K562 (cell line): ENCODE data around the gene ZNF607. TPM values are rescaled to one million over a fixed set of nuclear protein-coding genes. Genes with fewer than 3 reads are reported as not detected.

Experiments
- BRD4 ChIP-seq: fragments of 200-600 bp; sonication (generic); IDR thresholded peaks from 2 replicates; pipeline ENCODE4 v1.6.1; 2017; ENCODE audit warnings: inconsistent platforms
- BRD9 ChIP-seq: fragments of 450-650 bp; IDR thresholded peaks from 2 replicates; pipeline ENCODE4 v1.6.1; 2018; ENCODE audit warnings: low read depth; ENCODE audit not compliant: partially characterized antibody
- CBX3 ChIP-seq, 2 experiments: IDR thresholded peaks; 1 replicate in 1 of 2; 2 replicates in 1 of 2; pipeline ENCODE4 v1.6.1; 2012; ENCODE audit warnings: inconsistent platforms in 2 of 2, low read length in 2 of 2, borderline replicate concordance in 1 of 2, control low read depth in 1 of 2
- GABPB2 ChIP-seq: fragments of 250-450 bp; sonication (Bioruptor Pico); conservative IDR thresholded peaks from 2 replicates; pipeline ENCODE4 v1.5.1; 2021; ENCODE audit warnings: mild to moderate bottlenecking
- HMG20A ChIP-seq: fragments of 450-650 bp; formaldehyde crosslinking; conservative IDR thresholded peaks from 2 replicates; pipeline ENCODE4 v1.4.0; 2020; ENCODE audit warnings: mild to moderate bottlenecking, mixed read lengths
- HNRNPH1 ChIP-seq: fragments of 200-400 bp; formaldehyde crosslinking; optimal IDR thresholded peaks from 2 replicates; pipeline ENCODE3; 2017; ENCODE audit warnings: low read depth, mild to moderate bottlenecking, low read length, moderate library complexity
- IFI16 ChIP-seq: fragments of 250-450 bp; sonication (Bioruptor Pico); IDR thresholded peaks from 2 replicates; pipeline ENCODE4 v2.1.2; 2022; ENCODE audit warnings: mild to moderate bottlenecking, inconsistent platforms
- KDM2B ChIP-seq: fragments of 250-450 bp; sonication (Bioruptor Pico); IDR thresholded peaks from 2 replicates; pipeline ENCODE4 v1.8.0; 2021; ENCODE audit warnings: mild to moderate bottlenecking, moderate library complexity
- LARP7 ChIP-seq: fragments of 450-650 bp; IDR thresholded peaks from 2 replicates; pipeline ENCODE4 v1.6.1; 2016
- MBD2 ChIP-seq: sonication (generic); IDR thresholded peaks from 2 replicates; pipeline ENCODE4 v1.6.1; 2016; ENCODE audit warnings: low read depth, borderline replicate concordance
- MTA3 ChIP-seq: fragments of 450-650 bp; formaldehyde crosslinking; IDR thresholded peaks from 2 replicates; pipeline ENCODE4 v1.6.1; 2017; ENCODE audit warnings: mild to moderate bottlenecking, borderline replicate concordance
- NCOR1 ChIP-seq: fragments of 450-650 bp; IDR thresholded peaks from 2 replicates; pipeline ENCODE4 v1.6.1; 2016; ENCODE audit warnings: mild to moderate bottlenecking, moderate library complexity
- NFYB ChIP-seq: IDR thresholded peaks from 2 replicates; pipeline ENCODE4 v1.6.1; 2011; ENCODE audit warnings: mild to moderate bottlenecking, moderate library complexity; ENCODE audit not compliant: insufficient read length; ENCODE audit errors: extremely low read depth
- NR3C1 ChIP-seq: sonication (generic); formaldehyde crosslinking; IDR thresholded peaks from 2 replicates; pipeline ENCODE4 v1.8.1; 2022; ENCODE audit warnings: missing genetic modification reagents
- PCBP1 ChIP-seq: fragments of 200-400 bp; formaldehyde crosslinking; IDR thresholded peaks from 2 replicates; pipeline ENCODE4 v1.6.1; 2018; ENCODE audit warnings: mild to moderate bottlenecking, low read depth, low read length; ENCODE audit not compliant: poor library complexity, severe bottlenecking
- PCBP2 ChIP-seq: fragments of 200-400 bp; formaldehyde crosslinking; IDR thresholded peaks from 2 replicates; pipeline ENCODE4 v1.6.1; 2018; ENCODE audit warnings: low read length, low read depth, mild to moderate bottlenecking, moderate library complexity; ENCODE audit not compliant: poor library complexity, severe bottlenecking
- POU5F1 ChIP-seq: fragments of 150-350 bp; IDR thresholded peaks from 2 replicates; pipeline ENCODE4 v1.6.1; 2014; ENCODE audit warnings: borderline replicate concordance, low read length, low read depth, mild to moderate bottlenecking; ENCODE audit not compliant: partially characterized antibody
- RAD51 ChIP-seq: fragments of 450-650 bp; IDR thresholded peaks from 2 replicates; pipeline ENCODE4 v1.7.1; 2016; ENCODE audit warnings: low read depth, mild to moderate bottlenecking, borderline replicate concordance
- SAFB2 ChIP-seq: fragments of 200-400 bp; formaldehyde crosslinking; IDR thresholded peaks from 2 replicates; pipeline ENCODE4 v1.6.1; 2018; ENCODE audit warnings: borderline replicate concordance, low read length, low read depth, moderate library complexity; ENCODE audit not compliant: severe bottlenecking
- SAP30 ChIP-seq: fragments of 200-600 bp; sonication (generic); IDR thresholded peaks from 2 replicates; pipeline ENCODE4 v1.6.1; 2012; ENCODE audit warnings: borderline replicate concordance, low read depth, mild to moderate bottlenecking, moderate library complexity, low read length, control low read depth, inconsistent platforms; ENCODE audit not compliant: insufficient read depth, poor library complexity, severe bottlenecking
- SIRT6 ChIP-seq: IDR thresholded peaks from one replicate; pipeline ENCODE4 v1.6.1; 2012; ENCODE audit warnings: low read depth, mild to moderate bottlenecking, control low read depth, inconsistent platforms, low read length, moderate library complexity
- TARDBP ChIP-seq: fragments of 450-650 bp; IDR thresholded peaks from 2 replicates; pipeline ENCODE4 v1.6.1; 2016
- TRIM28 ChIP-seq: fragments of 450-650 bp; IDR thresholded peaks from 2 replicates; pipeline ENCODE4 v1.6.1; 2017
- ZNF184 ChIP-seq: sonication (generic); formaldehyde crosslinking; IDR thresholded peaks from 2 replicates; pipeline ENCODE4 v1.5.0; 2020; ENCODE audit warnings: missing genetic modification reagents
- ZSCAN29 ChIP-seq: fragments of 450-650 bp; IDR thresholded peaks from 2 replicates; pipeline ENCODE4 v1.6.1; 2017
- polyA plus RNA-seq, 8 experiments: library from polyadenylated mRNA; depleted of rRNA in 4 of 8; stranded (reverse) in 5 of 8; unstranded in 3 of 8; fragments of >200 nt; fragmentation: Nextera tagmentation in 2 of 8; fragmentation: Illumina TruSeq in 1 of 8; extraction: Ambion mirVana in 2 of 8; extraction: Trizol in 1 of 8; gene quantifications; 2 replicates each; pipeline versions ENCODE4 v1.2.1 to v1.2.3, GENCODE V29; 2011 to 2014; ENCODE audit warnings: inconsistent platforms in 1 of 8, missing spikeins in 1 of 8
- total RNA-seq, 7 experiments: library from RNA; depleted of rRNA in 6 of 7; stranded (reverse); fragments of >200 nt in 6 of 7; fragmentation: Illumina TruSeq in 2 of 7; extraction: Trizol in 2 of 7; gene quantifications; 2 replicates each; pipeline versions ENCODE4 v1.2.1 to v1.2.3, GENCODE V29; 2011 to 2021; ENCODE audit warnings: low replicate concordance in 1 of 7
- TF ChIP-seq, protein P1 (sequence below): fragments of 250-450 bp; sonication (Bioruptor Pico); IDR thresholded peaks from 2 replicates; pipeline ENCODE4 v1.5.1; 2021; ENCODE audit warnings: mild to moderate bottlenecking
- TF ChIP-seq, protein P2 (sequence below): sonication (generic); formaldehyde crosslinking; IDR thresholded peaks from 2 replicates; pipeline ENCODE4 v1.8.1; 2022; ENCODE audit warnings: missing genetic modification reagents
- TF ChIP-seq, protein P3 (sequence below): sonication (generic); formaldehyde crosslinking; IDR thresholded peaks from 2 replicates; pipeline ENCODE4 v1.8.0; 2022; ENCODE audit warnings: missing genetic modification reagents, mild to moderate bottlenecking, borderline replicate concordance

Gene ZNF607
- total and polyA plus RNA-seq, 9 of the 15 experiments (the other 6 are each of a cell fraction or from before 2014, with no cell fraction given) = 0.65 to 5.1 (median 3.6) TPM

DNA sequence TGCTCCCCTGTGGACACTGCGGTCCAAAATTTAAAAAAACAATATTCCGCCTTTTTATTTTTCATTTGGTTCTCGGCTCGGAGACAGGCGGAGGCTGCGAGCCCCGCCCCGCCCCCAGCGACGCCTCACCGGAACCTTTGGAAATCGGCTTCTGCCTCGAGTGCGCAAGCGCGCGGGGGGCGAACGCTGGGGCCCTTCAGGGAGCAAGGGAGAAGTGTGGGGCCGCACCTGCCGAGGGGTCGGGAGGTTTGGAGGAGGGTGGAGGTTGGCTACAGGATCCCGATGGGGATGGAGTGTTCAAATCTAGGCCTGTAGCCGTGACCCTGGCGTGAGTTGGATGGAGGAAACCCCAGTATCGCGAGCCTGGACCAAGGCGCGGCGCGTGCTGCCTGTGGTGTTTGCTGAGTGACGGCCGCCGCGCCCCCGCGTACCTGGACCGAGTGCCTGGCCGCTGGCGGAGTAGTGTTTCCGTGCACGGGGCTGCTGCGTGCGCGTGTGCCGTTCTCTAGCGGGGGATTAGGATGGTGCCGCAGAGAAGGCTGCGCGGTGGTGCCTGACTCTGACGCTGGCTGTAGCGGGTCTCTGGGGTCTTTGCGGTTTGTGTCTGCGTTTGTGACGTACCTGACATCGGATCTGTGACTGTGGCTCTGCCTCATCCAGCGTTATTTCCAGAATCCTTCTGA, 63.7 kb downstream of the ZNF607 start (continued):
- TF ChIP-seq BRD4 (no peak), SIRT6 (no peak), LARP7 (no peak), IFI16 (CRISPR knock-in tag) (no peak), SAFB2 (no peak), RAD51 (no peak), NFYB (no peak), POU5F1 (no peak), ZSCAN29 (no peak), GABPB2 (CRISPR knock-in tag) (no peak), ZNF184 (CRISPR knock-in tag) (no peak), NR3C1 (no peak), PCBP1 (no peak), CBX3 (IDR thresholded peaks at IDR 0.05; ENCODE audit: borderline replicate concordance in 1 of 2, low read length in 2 of 2) (peak in 1 of 2 experiments; percentile 86; a peak in 1 of 3 replicates), MBD2 (no peak), HMG20A (CRISPR knock-in tag) (no peak), MTA3 (peak; percentile 93; the same call in 1 of the 2 replicates), KDM2B (CRISPR knock-in tag) (no peak), TRIM28 (peak; percentile 99), NCOR1 (no peak), SAP30 (no peak), TARDBP (no peak), HNRNPH1 (no peak), PCBP2 (no peak), BRD9 (no peak)
- TF ChIP-seq, protein P1, sequence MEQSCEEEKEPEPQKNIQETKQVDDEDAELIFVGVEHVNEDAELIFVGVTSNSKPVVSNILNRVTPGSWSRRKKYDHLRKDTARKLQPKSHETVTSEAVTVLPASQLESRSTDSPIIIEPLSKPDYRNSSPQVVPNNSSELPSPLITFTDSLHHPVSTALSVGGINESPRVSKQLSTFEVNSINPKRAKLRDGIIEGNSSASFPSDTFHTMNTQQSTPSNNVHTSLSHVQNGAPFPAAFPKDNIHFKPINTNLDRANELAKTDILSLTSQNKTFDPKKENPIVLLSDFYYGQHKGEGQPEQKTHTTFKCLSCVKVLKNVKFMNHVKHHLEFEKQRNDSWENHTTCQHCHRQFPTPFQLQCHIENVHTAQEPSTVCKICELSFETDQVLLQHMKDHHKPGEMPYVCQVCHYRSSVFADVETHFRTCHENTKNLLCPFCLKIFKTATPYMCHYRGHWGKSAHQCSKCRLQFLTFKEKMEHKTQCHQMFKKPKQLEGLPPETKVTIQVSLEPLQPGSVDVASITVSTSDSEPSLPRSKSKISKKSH (CRISPR knock-in tag) = peak; percentile 18; the same call in 1 of the 2 replicates
- TF ChIP-seq, protein P2, sequence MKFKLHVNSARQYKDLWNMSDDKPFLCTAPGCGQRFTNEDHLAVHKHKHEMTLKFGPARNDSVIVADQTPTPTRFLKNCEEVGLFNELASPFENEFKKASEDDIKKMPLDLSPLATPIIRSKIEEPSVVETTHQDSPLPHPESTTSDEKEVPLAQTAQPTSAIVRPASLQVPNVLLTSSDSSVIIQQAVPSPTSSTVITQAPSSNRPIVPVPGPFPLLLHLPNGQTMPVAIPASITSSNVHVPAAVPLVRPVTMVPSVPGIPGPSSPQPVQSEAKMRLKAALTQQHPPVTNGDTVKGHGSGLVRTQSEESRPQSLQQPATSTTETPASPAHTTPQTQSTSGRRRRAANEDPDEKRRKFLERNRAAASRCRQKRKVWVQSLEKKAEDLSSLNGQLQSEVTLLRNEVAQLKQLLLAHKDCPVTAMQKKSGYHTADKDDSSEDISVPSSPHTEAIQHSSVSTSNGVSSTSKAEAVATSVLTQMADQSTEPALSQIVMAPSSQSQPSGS (CRISPR knock-in tag) = no peak
- TF ChIP-seq, protein P3, sequence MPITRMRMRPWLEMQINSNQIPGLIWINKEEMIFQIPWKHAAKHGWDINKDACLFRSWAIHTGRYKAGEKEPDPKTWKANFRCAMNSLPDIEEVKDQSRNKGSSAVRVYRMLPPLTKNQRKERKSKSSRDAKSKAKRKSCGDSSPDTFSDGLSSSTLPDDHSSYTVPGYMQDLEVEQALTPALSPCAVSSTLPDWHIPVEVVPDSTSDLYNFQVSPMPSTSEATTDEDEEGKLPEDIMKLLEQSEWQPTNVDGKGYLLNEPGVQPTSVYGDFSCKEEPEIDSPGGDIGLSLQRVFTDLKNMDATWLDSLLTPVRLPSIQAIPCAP (CRISPR knock-in tag) = no peak
